Measurements from ENCODE around the gene MDGA2. TPM values are rescaled to one million over a fixed set of nuclear protein-coding genes. Genes with fewer than 3 reads are reported as not detected.
"Not testable (repeated sequence)": the region's sequence is repeated elsewhere in the genome, so short reads cannot be mapped to it uniquely, and the experiment has no call there.

MDGA2 gene
- total RNA-seq, 1 experiment from 2014 or later: not detected

DNA sequence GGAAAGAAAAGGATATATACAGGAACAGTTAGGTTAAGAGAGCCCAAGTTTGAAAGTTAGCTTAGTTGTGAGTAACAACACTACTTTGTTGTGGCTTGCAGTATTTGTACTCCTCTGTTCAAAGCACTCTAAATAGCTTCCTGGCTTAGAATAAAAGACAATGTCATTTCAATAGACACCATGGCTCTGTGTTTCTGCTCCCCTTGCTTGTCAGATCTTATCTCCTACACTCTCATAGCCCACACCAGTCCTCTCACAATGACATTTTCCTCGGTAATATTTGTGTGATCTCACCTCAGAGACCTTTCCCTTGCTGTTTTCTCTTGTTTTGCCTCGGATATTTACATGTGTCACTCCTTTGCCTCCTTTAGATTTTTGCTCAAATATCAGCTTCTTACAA lies 418.4 kb downstream of the MDGA2 start:
- H3F3A ChIP-seq (ENCODE audit: insufficient read depth, low read depth): no peaks in the 10 kb centered on the region
- intact Hi-C loops (cut with micrococcal nuclease; ENCODE audit: unreplicated experiment): no loop called here
- H3K27ac ChIP-seq: no peak overlapping the region
- H4K20me1 ChIP-seq (ENCODE audit: insufficient read depth): no peaks in the 10 kb centered on the region
- no peak for DNase-seq
- BruUV-seq (replicated peaks): no TSS peak
- no peaks in the 10 kb centered on the region for H3K4me1 ChIP-seq (replicated peaks; ENCODE audit: insufficient read depth)
- no peaks in the 10 kb centered on the region for H3K9me2 ChIP-seq (ENCODE audit: insufficient read depth)
- no peak overlapping the region for H2AFZ ChIP-seq
- H3K4me3 ChIP-seq: no peak overlapping the region
- ChIA-PET CTCF (no interaction called here), POLR2A (ENCODE audit: unreplicated experiment) (no interaction called here)
- no peaks in the 10 kb centered on the region for H3K36me3 ChIP-seq (ENCODE audit: low read depth)
- no peaks in the 10 kb centered on the region for H3K9me3 ChIP-seq (ENCODE audit: insufficient read depth, low read depth)
- H3K4me2 ChIP-seq: no peak overlapping the region
- no peak for TF ChIP-seq EZH2 (IDR thresholded peaks at IDR 0.05; ENCODE audit: low read depth)
- TF ChIP-seq, protein P1, sequence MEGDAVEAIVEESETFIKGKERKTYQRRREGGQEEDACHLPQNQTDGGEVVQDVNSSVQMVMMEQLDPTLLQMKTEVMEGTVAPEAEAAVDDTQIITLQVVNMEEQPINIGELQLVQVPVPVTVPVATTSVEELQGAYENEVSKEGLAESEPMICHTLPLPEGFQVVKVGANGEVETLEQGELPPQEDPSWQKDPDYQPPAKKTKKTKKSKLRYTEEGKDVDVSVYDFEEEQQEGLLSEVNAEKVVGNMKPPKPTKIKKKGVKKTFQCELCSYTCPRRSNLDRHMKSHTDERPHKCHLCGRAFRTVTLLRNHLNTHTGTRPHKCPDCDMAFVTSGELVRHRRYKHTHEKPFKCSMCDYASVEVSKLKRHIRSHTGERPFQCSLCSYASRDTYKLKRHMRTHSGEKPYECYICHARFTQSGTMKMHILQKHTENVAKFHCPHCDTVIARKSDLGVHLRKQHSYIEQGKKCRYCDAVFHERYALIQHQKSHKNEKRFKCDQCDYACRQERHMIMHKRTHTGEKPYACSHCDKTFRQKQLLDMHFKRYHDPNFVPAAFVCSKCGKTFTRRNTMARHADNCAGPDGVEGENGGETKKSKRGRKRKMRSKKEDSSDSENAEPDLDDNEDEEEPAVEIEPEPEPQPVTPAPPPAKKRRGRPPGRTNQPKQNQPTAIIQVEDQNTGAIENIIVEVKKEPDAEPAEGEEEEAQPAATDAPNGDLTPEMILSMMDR (conservative IDR thresholded peaks at IDR 0.05): no peak
- no peaks in the 10 kb centered on the region for H3K79me2 ChIP-seq (ENCODE audit: low read depth)
- no peaks in the 10 kb centered on the region for H3K27me3 ChIP-seq (ENCODE audit: insufficient read depth, low read depth)

- Histone ChIP-seq H3K27ac (no peak overlapping the region), H3F3A (ENCODE audit: insufficient read depth, low read depth) (no peaks in the 10 kb centered on the region), H3K9me3 (ENCODE audit: insufficient read depth, low read depth) (no peaks in the 10 kb centered on the region), H3K27me3 (ENCODE audit: insufficient read depth, low read depth) (no peaks in the 10 kb centered on the region), H3K9me2 (ENCODE audit: insufficient read depth) (no peaks in the 10 kb centered on the region), H3K4me2 (no peak overlapping the region), H3K36me3 (ENCODE audit: low read depth) (no peaks in the 10 kb centered on the region), H3K4me3 (no peak overlapping the region), H2AFZ (no peak overlapping the region), H3K79me2 (ENCODE audit: low read depth) (no peaks in the 10 kb centered on the region), H3K4me1 (replicated peaks; ENCODE audit: insufficient read depth) (no peaks in the 10 kb centered on the region), H4K20me1 (ENCODE audit: insufficient read depth) (no peaks in the 10 kb centered on the region)
- CTCF ChIA-PET: no interaction called here
- intact Hi-C loops (cut with micrococcal nuclease; ENCODE audit: unreplicated experiment): no loop called here
- DNase-seq: no peak
- TF ChIP-seq, protein P1 (conservative IDR thresholded peaks at IDR 0.05): no peak
- TF ChIP-seq EZH2 (IDR thresholded peaks at IDR 0.05; ENCODE audit: low read depth): no peak
- BruUV-seq (replicated peaks): no TSS peak
- POLR2A ChIA-PET (ENCODE audit: unreplicated experiment): no interaction called here
Measured at GRCh38 chr14:47252802-47253201, 422.6 kb downstream of the MDGA2 start.

GRCh38 chr14:47246367-47246766 lies 429.0 kb downstream of the MDGA2 start:
- Histone ChIP-seq H3K4me2 (no peak overlapping the region), H3K9me2 (ENCODE audit: insufficient read depth) (no peaks in the 10 kb centered on the region), H3K4me1 (replicated peaks; ENCODE audit: insufficient read depth) (no peaks in the 10 kb centered on the region), H3F3A (ENCODE audit: insufficient read depth, low read depth) (no peaks in the 10 kb centered on the region), H4K20me1 (ENCODE audit: insufficient read depth) (no peaks in the 10 kb centered on the region), H3K27me3 (ENCODE audit: insufficient read depth, low read depth) (no peaks in the 10 kb centered on the region), H3K4me3 (no peak overlapping the region), H3K79me2 (ENCODE audit: low read depth) (no peaks in the 10 kb centered on the region), H2AFZ (no peak overlapping the region), H3K9me3 (ENCODE audit: insufficient read depth, low read depth) (no peaks in the 10 kb centered on the region), H3K27ac (no peak overlapping the region), H3K36me3 (ENCODE audit: low read depth) (no peaks in the 10 kb centered on the region)
- ChIA-PET POLR2A (ENCODE audit: unreplicated experiment) (no interaction called here), CTCF (no interaction called here)
- BruUV-seq (replicated peaks): no TSS peak
- TF ChIP-seq, protein P1 (conservative IDR thresholded peaks at IDR 0.05): no peak
- no peak for TF ChIP-seq EZH2 (IDR thresholded peaks at IDR 0.05; ENCODE audit: low read depth)
- intact Hi-C loops (cut with micrococcal nuclease; ENCODE audit: unreplicated experiment): no loop called here
- no peak for DNase-seq

DNA sequence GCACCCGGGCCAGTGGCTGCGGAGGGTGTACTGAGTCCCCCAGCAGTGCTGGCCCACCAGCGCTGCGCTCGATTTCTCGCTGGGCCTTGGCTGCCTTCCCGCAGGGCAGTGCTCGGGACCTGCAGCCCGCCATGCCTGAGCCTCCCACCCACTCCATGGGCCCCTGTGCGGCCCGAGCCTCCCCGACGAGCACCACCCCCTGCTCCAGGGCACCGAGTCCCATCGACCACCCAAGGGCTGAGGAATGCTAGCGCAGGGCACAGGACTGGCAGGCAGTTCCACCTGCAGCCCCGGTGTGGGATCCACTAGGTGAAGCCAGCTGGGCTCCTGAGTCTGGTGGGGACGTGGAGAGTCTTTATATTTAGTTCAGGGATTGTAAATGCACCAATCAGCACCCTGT lies 432.8 kb downstream of the MDGA2 start:
- H3K36me3 ChIP-seq (ENCODE audit: low read depth); CTCF ChIA-PET; H3K27ac ChIP-seq; BruUV-seq (replicated peaks); H3F3A ChIP-seq (ENCODE audit: insufficient read depth, low read depth); H3K9me3 ChIP-seq (ENCODE audit: insufficient read depth, low read depth); H3K27me3 ChIP-seq (ENCODE audit: insufficient read depth, low read depth); intact Hi-C loops (cut with micrococcal nuclease; ENCODE audit: unreplicated experiment); H3K79me2 ChIP-seq (ENCODE audit: low read depth); DNase-seq; POLR2A ChIA-PET (ENCODE audit: unreplicated experiment); H2AFZ ChIP-seq; H4K20me1 ChIP-seq (ENCODE audit: insufficient read depth); H3K4me2 ChIP-seq; H3K4me1 ChIP-seq (replicated peaks; ENCODE audit: insufficient read depth); H3K4me3 ChIP-seq; H3K9me2 ChIP-seq (ENCODE audit: insufficient read depth): not testable (repeated sequence)
